ENCODE data around the gene MTMR11. TPM values are rescaled to one million over a fixed set of nuclear protein-coding genes. Genes with fewer than 3 reads are reported as not detected.

Gene MTMR11
- total and polyA plus RNA-seq, 7 donors: 10.3 to 85.8 (median 22.5) TPM

- Histone ChIP-seq H3K4me3 (no peak overlapping the region), H3K4me1 (peaks cover 0 to 48% (median 38%) of the 10 kb centered on the region in 4 donors), H3K9me3 (no peaks in the 10 kb centered on the region), H3K27me3 (no peaks in the 10 kb centered on the region), H3K27ac (peak overlapping the region; percentile 78 to 91 (median 82)), H3K36me3 (peaks cover 0 to 10% (median 0%) of the 10 kb centered on the region in 4 donors)
- DNase-seq: no peak
- no peak for TF ChIP-seq POLR2AphosphoS5 (IDR thresholded peaks at IDR 0.05)
- TF ChIP-seq CTCF (IDR thresholded peaks at IDR 0.05): no peak
- TF ChIP-seq EP300 (IDR thresholded peaks at IDR 0.05): no peak
- no peak for TF ChIP-seq POLR2A (IDR thresholded peaks at IDR 0.05)
- intact Hi-C loops (cut with DNase I): no loop called here
Measured at GRCh38 chr1:149937759-149938158, 1.1 kb upstream of the MTMR11 start.

DNA sequence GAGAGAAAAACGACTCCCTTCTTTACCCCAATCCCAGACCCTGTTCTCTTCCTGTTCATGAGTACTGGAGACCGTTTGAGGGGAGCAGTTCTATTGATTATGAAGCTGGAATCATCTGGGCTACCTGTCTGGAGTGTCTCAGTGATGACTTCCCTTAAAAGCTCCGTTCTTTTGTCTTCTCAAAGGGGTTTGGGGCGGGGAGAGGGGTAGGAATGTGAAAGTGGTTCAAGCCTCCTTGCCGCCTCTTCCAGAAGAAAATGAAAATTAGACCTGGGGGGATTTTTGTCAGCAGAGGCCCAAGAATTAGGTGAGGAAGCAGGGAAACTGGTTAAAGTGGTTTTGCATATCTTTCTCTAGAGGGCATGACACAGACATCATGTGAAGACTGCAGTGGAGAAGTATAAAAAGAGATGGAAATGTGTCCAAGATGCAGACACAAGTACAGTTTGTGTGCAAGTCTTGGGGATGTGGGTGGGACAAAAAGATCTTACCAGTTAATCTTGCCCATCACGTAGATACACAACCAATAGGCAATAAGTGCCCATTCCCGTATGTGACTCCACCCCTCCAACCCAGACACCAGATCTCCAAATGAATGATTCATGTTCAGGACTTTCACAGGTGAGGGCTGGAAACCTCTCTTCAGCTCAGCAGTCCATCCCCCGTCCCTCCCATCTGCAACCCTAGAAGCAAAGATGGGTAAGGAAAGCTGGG lies 470 bp upstream of the MTMR11 start:
- intact Hi-C loops (cut with DNase I): no loop called here
- Histone ChIP-seq H3K9me3 (no peaks in the 10 kb centered on the region), H3K36me3 (peaks cover 0 to 16% (median 0%) of the 10 kb centered on the region in 4 donors), H3K27me3 (no peaks in the 10 kb centered on the region), H3K27ac (peak overlapping the region; percentile 78 to 91 (median 82)), H3K4me3 (peak overlapping the region; percentile 56 to 69 (median 61)), H3K4me1 (peaks cover 0 to 45% (median 38%) of the 10 kb centered on the region in 4 donors)
- TF ChIP-seq POLR2A (IDR thresholded peaks at IDR 0.05) (peak in 1 of 2 donors; percentile 72), CTCF (IDR thresholded peaks at IDR 0.05) (no peak), POLR2AphosphoS5 (IDR thresholded peaks at IDR 0.05) (peak in 2 of 4 donors; percentile 1 to 64), EP300 (IDR thresholded peaks at IDR 0.05) (no peak)
- 6 to 43% methylated on average over 8 of the region's 8 CpGs for WGBS, 2 donors
- no peak for DNase-seq

DNA sequence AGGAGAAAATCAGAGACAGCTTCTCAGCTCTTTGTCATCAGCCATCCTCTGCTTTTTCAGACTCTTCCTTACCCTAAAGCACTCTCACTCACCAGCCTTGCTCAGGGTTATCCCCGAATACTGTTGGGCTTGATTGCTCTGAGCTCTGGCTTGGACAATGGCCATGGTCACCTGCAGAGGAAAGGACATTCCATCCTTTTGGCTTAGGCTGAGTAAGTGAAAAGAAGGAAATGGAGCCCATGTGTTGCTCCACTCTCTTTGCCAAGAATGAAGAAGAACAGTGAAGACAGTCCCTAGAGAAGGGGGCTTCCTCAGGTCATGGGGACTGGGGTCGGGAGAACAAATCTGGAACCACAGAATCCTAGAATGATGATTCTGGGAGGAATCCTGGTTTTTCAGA lies 2.3 kb downstream of the MTMR11 start:
- intact Hi-C loops (cut with DNase I): no loop called here
- H3K27ac ChIP-seq: no peak overlapping the region

DNA sequence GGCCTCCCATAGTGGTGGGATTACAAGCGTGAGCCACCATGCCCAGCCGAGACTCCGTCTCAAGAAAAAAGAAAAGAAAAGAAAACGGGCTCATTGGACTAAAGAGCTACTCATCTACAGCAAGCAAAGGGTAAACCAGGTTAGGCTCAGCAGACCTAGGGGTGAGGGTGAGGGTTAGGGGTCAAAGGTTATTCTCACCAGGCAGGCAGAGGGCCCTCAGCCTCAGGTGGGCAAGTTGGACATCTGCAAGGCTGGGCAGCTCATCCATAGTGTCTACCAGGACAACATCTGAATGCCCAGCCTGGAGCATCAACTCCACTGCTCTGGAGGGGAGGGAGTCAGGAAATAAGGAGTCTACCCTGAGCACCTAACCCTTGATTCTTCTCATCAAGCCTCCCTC lies 3.5 kb downstream of the MTMR11 start:
- Histone ChIP-seq H3K27ac (no peak overlapping the region), H3K27me3 (no peaks in the 10 kb centered on the region)
- no peak for DNase-seq

More for the DNA sequence above, 2.3 kb downstream of the MTMR11 start:
- Histone ChIP-seq H3K36me3 (peaks cover 0 to 44% (median 4%) of the 10 kb centered on the region in 4 donors), H3K27me3 (no peaks in the 10 kb centered on the region), H3K4me1 (peaks cover 0 to 37% (median 31%) of the 10 kb centered on the region in 4 donors), H3K9me3 (no peaks in the 10 kb centered on the region), H3K4me3 (no peak overlapping the region)
- no peak for DNase-seq
- 78 to 83% methylated on average over 2 of the region's 2 CpGs for WGBS, 2 donors
- no peak for TF ChIP-seq EP300 (IDR thresholded peaks at IDR 0.05)
- no peak for TF ChIP-seq CTCF (IDR thresholded peaks at IDR 0.05)

More for the DNA sequence above, 3.5 kb downstream of the MTMR11 start:
- TF ChIP-seq POLR2AphosphoS5 (IDR thresholded peaks at IDR 0.05): no peak
- TF ChIP-seq POLR2A (IDR thresholded peaks at IDR 0.05): no peak
- no peak for TF ChIP-seq CTCF (IDR thresholded peaks at IDR 0.05)
- no peak for TF ChIP-seq EP300 (IDR thresholded peaks at IDR 0.05)
- H3K4me1 ChIP-seq: peaks cover 0 to 36% (median 32%) of the 10 kb centered on the region in 4 donors
- H3K36me3 ChIP-seq: peaks cover 0 to 45% (median 4%) of the 10 kb centered on the region in 4 donors
- intact Hi-C loops (cut with DNase I): no loop called here
- H3K9me3 ChIP-seq: no peaks in the 10 kb centered on the region
- H3K4me3 ChIP-seq: no peak overlapping the region
- WGBS, 2 donors: 88 to 93% methylated on average over 4 of the region's 4 CpGs

Data from sigmoid colon (tissue), 7 donors.